HL-60 (cell line): ENCODE data around the gene LCTL.
A peak's percentile ranks its signal among the peaks of the same experiment; 100 is the strongest.

ENCODE experiments used
- DNase-seq, 2 experiments: peaks; one replicate each; pipeline ENCODE4 v3.0.0-alpha.2; 2010 to 2020; ENCODE audit warnings: low read depth in 1 of 2, low spot score in 1 of 2
- H3K27ac ChIP-seq: fragments of 250-450 bp; sonication (Bioruptor Pico); replicated peaks from 2 replicates; pipeline ENCODE4 v1.5.1; 2020; ENCODE audit warnings: mild to moderate bottlenecking, moderate library complexity
- H3K27me3 ChIP-seq: fragments of 250-450 bp; sonication (Bioruptor Pico); 2 replicates; pipeline ENCODE4 v1.5.1; 2021; ENCODE audit warnings: mild to moderate bottlenecking, moderate library complexity; ENCODE audit not compliant: insufficient read depth, poor library complexity, severe bottlenecking
- H3K4me3 ChIP-seq: replicated peaks from 2 replicates; pipeline ENCODE4 v1.5.1; 2011; ENCODE audit warnings: mild to moderate bottlenecking, control low read depth, low read length; ENCODE audit not compliant: insufficient read depth
- GABPA ChIP-seq: IDR thresholded peaks from 2 replicates; pipeline ENCODE4 v1.6.1; 2012; ENCODE audit warnings: low read depth
- POLR2AphosphoS5 ChIP-seq: IDR thresholded peaks from 2 replicates; pipeline ENCODE4 v1.6.1; 2012; ENCODE audit warnings: low read depth
- SPI1 ChIP-seq: IDR thresholded peaks from 2 replicates; pipeline ENCODE4 v1.6.1; 2012; ENCODE audit warnings: low read depth, mild to moderate bottlenecking, borderline replicate concordance
- TF ChIP-seq, protein P1 (sequence below): IDR thresholded peaks from 2 replicates; pipeline ENCODE4 v1.6.1; 2012; ENCODE audit warnings: low read depth; ENCODE audit not compliant: insufficient replicate concordance
- TF ChIP-seq, protein P2 (sequence below): IDR thresholded peaks from one replicate; pipeline ENCODE4 v1.5.1; 2011; ENCODE audit warnings: low read length, control low read depth, inconsistent platforms; ENCODE audit not compliant: insufficient read depth

The LCTL gene

DNA sequence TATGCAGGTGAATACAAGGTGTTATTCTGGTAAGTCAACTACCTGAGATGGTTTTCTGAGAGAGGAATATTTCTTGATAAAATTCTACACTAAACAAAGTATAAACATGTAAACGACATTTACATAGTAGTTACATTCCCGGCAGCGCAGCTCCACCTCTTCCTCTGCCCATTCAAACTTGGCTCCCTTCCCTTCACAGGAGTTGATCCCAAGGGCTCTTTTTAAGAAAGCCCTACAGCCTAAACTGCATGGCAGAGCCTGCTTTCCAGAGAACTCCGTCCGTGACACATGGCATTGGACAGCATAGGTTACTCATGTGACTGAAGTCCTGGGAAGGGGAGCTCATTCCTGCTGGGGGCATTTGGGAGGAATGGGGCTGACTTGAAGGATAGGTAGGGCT is 22.0 kb upstream of the LCTL start:
- DNase-seq = no peak
- TF ChIP-seq, protein P1, sequence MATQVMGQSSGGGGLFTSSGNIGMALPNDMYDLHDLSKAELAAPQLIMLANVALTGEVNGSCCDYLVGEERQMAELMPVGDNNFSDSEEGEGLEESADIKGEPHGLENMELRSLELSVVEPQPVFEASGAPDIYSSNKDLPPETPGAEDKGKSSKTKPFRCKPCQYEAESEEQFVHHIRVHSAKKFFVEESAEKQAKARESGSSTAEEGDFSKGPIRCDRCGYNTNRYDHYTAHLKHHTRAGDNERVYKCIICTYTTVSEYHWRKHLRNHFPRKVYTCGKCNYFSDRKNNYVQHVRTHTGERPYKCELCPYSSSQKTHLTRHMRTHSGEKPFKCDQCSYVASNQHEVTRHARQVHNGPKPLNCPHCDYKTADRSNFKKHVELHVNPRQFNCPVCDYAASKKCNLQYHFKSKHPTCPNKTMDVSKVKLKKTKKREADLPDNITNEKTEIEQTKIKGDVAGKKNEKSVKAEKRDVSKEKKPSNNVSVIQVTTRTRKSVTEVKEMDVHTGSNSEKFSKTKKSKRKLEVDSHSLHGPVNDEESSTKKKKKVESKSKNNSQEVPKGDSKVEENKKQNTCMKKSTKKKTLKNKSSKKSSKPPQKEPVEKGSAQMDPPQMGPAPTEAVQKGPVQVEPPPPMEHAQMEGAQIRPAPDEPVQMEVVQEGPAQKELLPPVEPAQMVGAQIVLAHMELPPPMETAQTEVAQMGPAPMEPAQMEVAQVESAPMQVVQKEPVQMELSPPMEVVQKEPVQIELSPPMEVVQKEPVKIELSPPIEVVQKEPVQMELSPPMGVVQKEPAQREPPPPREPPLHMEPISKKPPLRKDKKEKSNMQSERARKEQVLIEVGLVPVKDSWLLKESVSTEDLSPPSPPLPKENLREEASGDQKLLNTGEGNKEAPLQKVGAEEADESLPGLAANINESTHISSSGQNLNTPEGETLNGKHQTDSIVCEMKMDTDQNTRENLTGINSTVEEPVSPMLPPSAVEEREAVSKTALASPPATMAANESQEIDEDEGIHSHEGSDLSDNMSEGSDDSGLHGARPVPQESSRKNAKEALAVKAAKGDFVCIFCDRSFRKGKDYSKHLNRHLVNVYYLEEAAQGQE = no peak
- TF ChIP-seq GABPA = no peak
- no peak for TF ChIP-seq POLR2AphosphoS5
- TF ChIP-seq SPI1 = no peak
- TF ChIP-seq, protein P2, sequence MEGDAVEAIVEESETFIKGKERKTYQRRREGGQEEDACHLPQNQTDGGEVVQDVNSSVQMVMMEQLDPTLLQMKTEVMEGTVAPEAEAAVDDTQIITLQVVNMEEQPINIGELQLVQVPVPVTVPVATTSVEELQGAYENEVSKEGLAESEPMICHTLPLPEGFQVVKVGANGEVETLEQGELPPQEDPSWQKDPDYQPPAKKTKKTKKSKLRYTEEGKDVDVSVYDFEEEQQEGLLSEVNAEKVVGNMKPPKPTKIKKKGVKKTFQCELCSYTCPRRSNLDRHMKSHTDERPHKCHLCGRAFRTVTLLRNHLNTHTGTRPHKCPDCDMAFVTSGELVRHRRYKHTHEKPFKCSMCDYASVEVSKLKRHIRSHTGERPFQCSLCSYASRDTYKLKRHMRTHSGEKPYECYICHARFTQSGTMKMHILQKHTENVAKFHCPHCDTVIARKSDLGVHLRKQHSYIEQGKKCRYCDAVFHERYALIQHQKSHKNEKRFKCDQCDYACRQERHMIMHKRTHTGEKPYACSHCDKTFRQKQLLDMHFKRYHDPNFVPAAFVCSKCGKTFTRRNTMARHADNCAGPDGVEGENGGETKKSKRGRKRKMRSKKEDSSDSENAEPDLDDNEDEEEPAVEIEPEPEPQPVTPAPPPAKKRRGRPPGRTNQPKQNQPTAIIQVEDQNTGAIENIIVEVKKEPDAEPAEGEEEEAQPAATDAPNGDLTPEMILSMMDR = no peak
- no peak overlapping the region for H3K27ac ChIP-seq
- no peaks in the 10 kb centered on the region for H3K27me3 ChIP-seq
- H3K4me3 ChIP-seq = no peak overlapping the region

DNA sequence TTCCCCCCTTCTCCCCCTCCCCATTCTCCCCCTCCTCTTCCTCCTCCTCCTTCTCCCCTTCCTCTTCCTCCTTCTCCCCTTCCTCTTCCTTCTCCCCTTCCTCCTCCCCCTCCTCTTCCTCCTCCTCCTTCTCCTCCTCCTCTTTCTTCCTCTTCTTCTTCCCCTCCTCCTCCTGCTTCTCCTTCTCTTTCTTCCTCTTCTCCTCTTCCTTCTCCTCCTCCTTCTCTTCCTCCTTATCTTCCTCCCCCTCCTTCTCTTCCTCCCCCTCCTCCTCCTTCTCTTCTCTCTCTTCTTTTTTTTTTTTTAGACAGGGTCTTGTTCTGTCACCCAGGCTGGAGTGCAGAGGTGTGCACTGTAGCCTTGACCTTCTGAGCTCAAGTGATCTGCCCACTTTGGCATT is 21.2 kb upstream of the LCTL start:
- H3K4me3 ChIP-seq = no peak overlapping the region
- TF ChIP-seq, protein P1 = no peak
- TF ChIP-seq POLR2AphosphoS5 (no peak), SPI1 (no peak), GABPA (no peak)
- TF ChIP-seq, protein P2 = no peak
- no peaks in the 10 kb centered on the region for H3K27me3 ChIP-seq
- no peak overlapping the region for H3K27ac ChIP-seq
- peak in 1 of 2 experiments; percentile 26 for DNase-seq

DNA sequence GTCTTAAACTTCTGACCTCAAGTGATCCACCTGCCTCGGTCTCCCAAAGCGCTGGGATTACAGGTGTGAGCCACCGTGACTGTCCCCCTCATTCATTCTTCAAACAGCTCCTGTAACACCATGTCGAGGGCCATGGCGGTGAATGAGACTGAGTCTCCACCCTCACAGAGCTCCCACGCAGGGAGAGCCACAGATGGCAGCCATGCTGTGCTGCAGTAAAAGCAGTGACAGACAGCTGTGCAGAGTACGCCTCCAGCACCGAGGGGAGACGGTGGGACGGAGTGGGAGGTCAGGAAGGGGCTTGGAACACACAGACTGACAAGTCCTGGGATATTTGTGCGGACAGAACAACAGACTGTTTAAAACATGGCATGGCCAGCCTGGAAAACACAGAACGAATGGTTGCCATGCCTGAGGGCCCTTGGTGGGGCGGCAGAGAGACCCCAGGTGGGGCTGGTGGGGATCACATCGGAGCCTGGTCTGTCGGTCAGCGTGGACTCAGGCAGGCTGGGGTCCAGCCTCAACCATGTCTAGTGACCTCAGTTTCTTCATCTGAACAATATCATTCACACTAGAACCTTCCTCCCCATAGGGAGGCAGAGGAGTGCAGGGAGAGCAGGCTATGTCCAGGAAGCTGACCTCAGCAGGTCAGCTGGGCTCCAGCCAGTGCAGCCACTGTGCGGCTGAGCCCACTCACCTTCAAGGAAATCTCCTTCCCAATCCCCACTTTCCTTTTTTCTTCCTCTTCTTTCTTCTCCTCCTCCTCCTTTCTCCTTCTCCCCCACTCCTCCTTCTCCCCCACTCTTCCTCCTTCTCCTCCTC is 20.6 kb upstream of the LCTL start:
- H3K27me3 ChIP-seq = no peaks in the 10 kb centered on the region
- no peak overlapping the region for H3K4me3 ChIP-seq
- TF ChIP-seq POLR2AphosphoS5 (no peak), GABPA (no peak), SPI1 (no peak)
- TF ChIP-seq, protein P1 = no peak
- TF ChIP-seq, protein P2 = no peak
- DNase-seq = no peak
- no peak overlapping the region for H3K27ac ChIP-seq
